Psoas muscle (tissue), 8 donors: ENCODE data around the gene NSG2. TPM values are rescaled to one million over a fixed set of nuclear protein-coding genes. Genes with fewer than 3 reads are reported as not detected.
"Not testable (repeated sequence)": the region's sequence is repeated elsewhere in the genome, so short reads cannot be mapped to it uniquely, and the experiment has no call there.

Source experiments
- ATAC-seq, 4 donors: fragments of 200-7000 bp; cut with Tn5 transposase; one replicate each; pipeline ENCODE4 v1.9.1; 2020; ENCODE audit warnings: moderate library complexity in 3 of 4, mild to moderate bottlenecking in 2 of 4
- DNase-seq, 2 donors: peaks; one replicate each; pipeline ENCODE4 v3.0.0-alpha.2; 2020
- H3K27ac ChIP-seq: fragments of 200-600 bp; one replicate; pipeline ENCODE4 v1.8.0; 2022
- H3K27me3 ChIP-seq, 3 donors: fragments of 200-600 bp in 1 of 3; one replicate each; pipeline versions ENCODE4 v1.6.1 to v1.8.0; 2013 to 2022; ENCODE audit warnings: low read length in 2 of 3, mild to moderate bottlenecking in 2 of 3, moderate library complexity in 1 of 3; ENCODE audit not compliant: insufficient read depth in 3 of 3
- H3K36me3 ChIP-seq, 2 donors: fragments of 200-600 bp in 1 of 2; one replicate each; pipeline versions ENCODE4 v1.6.1 to v1.8.0; 2013 to 2022; ENCODE audit warnings: low read depth in 1 of 2, mild to moderate bottlenecking in 1 of 2, moderate library complexity in 1 of 2; ENCODE audit not compliant: insufficient read depth in 1 of 2
- H3K4me1 ChIP-seq: fragments of 200-600 bp; one replicate; pipeline ENCODE4 v1.8.0; 2022
- H3K4me3 ChIP-seq: fragments of 200-600 bp; one replicate; pipeline ENCODE4 v1.8.0; 2022; ENCODE audit warnings: mild to moderate bottlenecking
- H3K9me3 ChIP-seq: fragments of 200-600 bp; one replicate; pipeline ENCODE4 v1.8.0; 2022
- CTCF ChIP-seq: fragments of 200-600 bp; IDR thresholded peaks from one replicate; pipeline ENCODE4 v1.8.0; 2022; ENCODE audit warnings: antibody characterized with exemption
- WGBS, 3 donors: extraction: QIAGEN DNeasy Blood & Tissue Kit; methylation state at CpG; one replicate each; pipeline versions ENCODE4 v1.1.6 to v1.1.7; 2013; 5-methylcytosine and 5-hydroxymethylcytosine counted together
- intact Hi-C, 2 donors: fragments of 100-400 bp; cut with DNase I; formaldehyde crosslinking; loops; one replicate each; pipeline versions ENCODE4 v1.11.0 to v1.14.2; 2022
- polyA plus RNA-seq, 3 donors: library from polyadenylated mRNA; stranded (reverse); fragments of 200-250 nt; gene quantifications; one replicate each; pipeline ENCODE4 v1.2.3, GENCODE V29; 2013
- total RNA-seq, 4 donors: library from RNA; stranded (reverse); fragmentation: NEBNext Ultra II Directional in 2 of 4; extraction: Animal tissue kit (Norgen Biotek cat#: 25700) in 2 of 4; gene quantifications; one replicate each; pipeline versions ENCODE4 v1.2.1 to v1.2.4, GENCODE V29; 2021 to 2023
- donor health status: healthy with polysubstance abuse.
- donor health status: DM: no; HTN: no; CAD: no; lungs with moderate emphysema.
- donor health status: Bipolar disorder and iron deficiency.
- donor health status: healthy.
- donor health status: DM: yes; HTN: yes; CAD: no.
- donor health status: DM: no; HTN: no; CAD: no.
- donor health status: DM: no; HTN: no; CAD: no.
- donor health status: DM: yes; HTN: yes; CAD: no.

NSG2 gene
- total and polyA plus RNA-seq, 7 donors, result 0.07 to 2.1 (median 0.33) TPM; not detected in 3

GRCh38 chr5:174008922-174009321, 36.6 kb upstream of the NSG2 start:
- TF ChIP-seq CTCF, result no peak
- Histone ChIP-seq H3K27me3 (no peaks in the 10 kb centered on the region), H3K27ac (no peak overlapping the region), H3K36me3 (no peaks in the 10 kb centered on the region), H3K4me1 (no peaks in the 10 kb centered on the region), H3K4me3 (no peak overlapping the region), H3K9me3 (no peaks in the 10 kb centered on the region)
- 86 to 90% (median 88%) methylated on average over 5 of the region's 5 CpGs for WGBS, 3 donors
- ATAC-seq (no peak), DNase-seq (no peak)
- intact Hi-C loops, result no loop called here

GRCh38 chr5:174010365-174010764, 35.1 kb upstream of the NSG2 start:
- intact Hi-C loops, result no loop called here
- no peaks in the 10 kb centered on the region for H3K4me1 ChIP-seq
- no peak for DNase-seq
- H3K9me3 ChIP-seq, result no peaks in the 10 kb centered on the region
- no peaks in the 10 kb centered on the region for H3K27me3 ChIP-seq
- H3K27ac ChIP-seq, result no peak overlapping the region
- H3K4me3 ChIP-seq, result no peak overlapping the region
- no peak for ATAC-seq
- H3K36me3 ChIP-seq, result no peaks in the 10 kb centered on the region
- no peak for TF ChIP-seq CTCF
- 57 to 71% (median 59%) methylated on average over 1 of the region's 1 CpG for WGBS, 3 donors

GRCh38 chr5:174011441-174011840, 34.1 kb upstream of the NSG2 start:
- 47 to 60% (median 52%) methylated on average over 3 of the region's 3 CpGs for WGBS, 3 donors
- no peak for TF ChIP-seq CTCF

GRCh38 chr5:174020069-174020927, 25.2 kb upstream of the NSG2 start:
- DNase-seq, intact Hi-C loops, H3K27ac ChIP-seq, H3K36me3 ChIP-seq, ATAC-seq, H3K4me1 ChIP-seq, H3K4me3 ChIP-seq, H3K9me3 ChIP-seq, H3K27me3 ChIP-seq: not testable (repeated sequence)
- 76 to 81% (median 77%) methylated on average over 12 to 14 of the region's 19 CpGs for WGBS, 3 donors
- TF ChIP-seq CTCF, result peak; percentile 29

More at GRCh38 chr5:174011441-174011840, 34.1 kb upstream of the NSG2 start:
- Histone ChIP-seq H3K4me3 (no peak overlapping the region), H3K27me3 (no peaks in the 10 kb centered on the region), H3K36me3 (no peaks in the 10 kb centered on the region), H3K27ac (no peak overlapping the region), H3K4me1 (no peaks in the 10 kb centered on the region), H3K9me3 (no peaks in the 10 kb centered on the region)
- no peak for DNase-seq
- intact Hi-C loops, result no loop called here
- no peak for ATAC-seq
